ENCODE measurements around the gene C19orf38.

C19orf38 gene

GRCh38 chr19:10848230-10848856, at the start of gene C19orf38:
C19orf38 (plus strand) TSS chr19:10848415; CDS start chr19:10848509, 94 bp downstream.
- Histone ChIP-seq H3K27me3 (ENCODE audit: control insufficient read depth, insufficient read depth, low read length) (no peaks in the 10 kb centered on the region), H3K36me3 (ENCODE audit: control insufficient read depth, insufficient read depth, low read length) (no peaks in the 10 kb centered on the region), H3K4me1 (ENCODE audit: control insufficient read depth, insufficient read depth, low read length) (no peaks in the 10 kb centered on the region), H3K9me3 (ENCODE audit: control insufficient read depth, insufficient read depth, low read length) (no peaks in the 10 kb centered on the region), H3K4me3 (ENCODE audit: low read depth, low read length) (no peak within 1 kb of the TSS), H3K9ac (ENCODE audit: low read depth, low read length) (peak within 1 kb of the TSS; percentile 47)

- Histone ChIP-seq H3K4me3 (ENCODE audit: low read depth, low read length) (no peak overlapping the region), H3K36me3 (ENCODE audit: control insufficient read depth, insufficient read depth, low read length) (peaks cover 32% of the 10 kb centered on the region), H3K9me3 (ENCODE audit: control insufficient read depth, insufficient read depth, low read length) (no peaks in the 10 kb centered on the region), H3K4me1 (ENCODE audit: control insufficient read depth, insufficient read depth, low read length) (no peaks in the 10 kb centered on the region), H3K27me3 (ENCODE audit: control insufficient read depth, insufficient read depth, low read length) (no peaks in the 10 kb centered on the region), H3K9ac (ENCODE audit: low read depth, low read length) (no peak overlapping the region)
Observed at GRCh38 chr19:10800488-10800887, 47.7 kb upstream of the C19orf38 start.

GRCh38 chr19:10802479-10802878, 45.7 kb upstream of the C19orf38 start:
- H3K4me1 ChIP-seq (ENCODE audit: control insufficient read depth, insufficient read depth, low read length) = no peaks in the 10 kb centered on the region
- H3K36me3 ChIP-seq (ENCODE audit: control insufficient read depth, insufficient read depth, low read length) = peaks cover 29% of the 10 kb centered on the region
- no peaks in the 10 kb centered on the region for H3K9me3 ChIP-seq (ENCODE audit: control insufficient read depth, insufficient read depth, low read length)
- no peak overlapping the region for H3K9ac ChIP-seq (ENCODE audit: low read depth, low read length)
- no peak overlapping the region for H3K4me3 ChIP-seq (ENCODE audit: low read depth, low read length)
- H3K27me3 ChIP-seq (ENCODE audit: control insufficient read depth, insufficient read depth, low read length) = no peaks in the 10 kb centered on the region

DNA sequence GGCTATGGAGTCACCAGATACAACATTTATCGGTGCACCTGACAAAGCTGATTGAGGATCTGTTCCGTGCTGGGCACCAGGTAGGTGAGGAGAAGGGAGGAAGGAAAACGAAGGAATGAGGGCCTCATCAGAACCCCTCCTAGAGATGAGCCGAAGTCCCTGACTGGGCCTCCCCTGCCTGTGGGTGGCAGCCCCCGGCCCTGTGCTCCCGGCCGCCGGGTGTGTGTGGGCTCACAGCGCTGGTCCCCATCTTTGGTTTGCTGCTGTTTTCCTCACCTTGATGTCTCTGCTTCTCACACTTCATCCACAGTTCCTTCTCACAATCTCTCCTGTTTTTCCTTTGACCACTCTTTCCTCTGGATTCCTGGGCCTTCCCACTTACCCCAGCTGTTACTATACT, 45.0 kb upstream of the C19orf38 start:
- H3K36me3 ChIP-seq (ENCODE audit: control insufficient read depth, insufficient read depth, low read length) = peaks cover 26% of the 10 kb centered on the region
- H3K9ac ChIP-seq (ENCODE audit: low read depth, low read length) = no peak overlapping the region
- H3K4me3 ChIP-seq (ENCODE audit: low read depth, low read length) = no peak overlapping the region
- no peaks in the 10 kb centered on the region for H3K4me1 ChIP-seq (ENCODE audit: control insufficient read depth, insufficient read depth, low read length)
- H3K9me3 ChIP-seq (ENCODE audit: control insufficient read depth, insufficient read depth, low read length) = no peaks in the 10 kb centered on the region
- no peaks in the 10 kb centered on the region for H3K27me3 ChIP-seq (ENCODE audit: control insufficient read depth, insufficient read depth, low read length)

- H3K9ac ChIP-seq (ENCODE audit: low read depth, low read length) = no peak overlapping the region
- peaks cover 36% of the 10 kb centered on the region for H3K36me3 ChIP-seq (ENCODE audit: control insufficient read depth, insufficient read depth, low read length)
Observed at GRCh38 chr19:10805065-10805757, 43.0 kb upstream of the C19orf38 start.

GRCh38 chr19:10805758-10806247, 42.4 kb upstream of the C19orf38 start:
- Histone ChIP-seq H3K4me3 (ENCODE audit: low read depth, low read length) (no peak overlapping the region), H3K27me3 (ENCODE audit: control insufficient read depth, insufficient read depth, low read length) (no peaks in the 10 kb centered on the region), H3K36me3 (ENCODE audit: control insufficient read depth, insufficient read depth, low read length) (peaks cover 35% of the 10 kb centered on the region), H3K9ac (ENCODE audit: low read depth, low read length) (no peak overlapping the region), H3K9me3 (ENCODE audit: control insufficient read depth, insufficient read depth, low read length) (no peaks in the 10 kb centered on the region), H3K4me1 (ENCODE audit: control insufficient read depth, insufficient read depth, low read length) (no peaks in the 10 kb centered on the region)

More at GRCh38 chr19:10805065-10805757, 43.0 kb upstream of the C19orf38 start:
- Histone ChIP-seq H3K27me3 (ENCODE audit: control insufficient read depth, insufficient read depth, low read length) (no peaks in the 10 kb centered on the region), H3K4me3 (ENCODE audit: low read depth, low read length) (no peak overlapping the region), H3K9me3 (ENCODE audit: control insufficient read depth, insufficient read depth, low read length) (no peaks in the 10 kb centered on the region), H3K4me1 (ENCODE audit: control insufficient read depth, insufficient read depth, low read length) (no peaks in the 10 kb centered on the region)

DNA sequence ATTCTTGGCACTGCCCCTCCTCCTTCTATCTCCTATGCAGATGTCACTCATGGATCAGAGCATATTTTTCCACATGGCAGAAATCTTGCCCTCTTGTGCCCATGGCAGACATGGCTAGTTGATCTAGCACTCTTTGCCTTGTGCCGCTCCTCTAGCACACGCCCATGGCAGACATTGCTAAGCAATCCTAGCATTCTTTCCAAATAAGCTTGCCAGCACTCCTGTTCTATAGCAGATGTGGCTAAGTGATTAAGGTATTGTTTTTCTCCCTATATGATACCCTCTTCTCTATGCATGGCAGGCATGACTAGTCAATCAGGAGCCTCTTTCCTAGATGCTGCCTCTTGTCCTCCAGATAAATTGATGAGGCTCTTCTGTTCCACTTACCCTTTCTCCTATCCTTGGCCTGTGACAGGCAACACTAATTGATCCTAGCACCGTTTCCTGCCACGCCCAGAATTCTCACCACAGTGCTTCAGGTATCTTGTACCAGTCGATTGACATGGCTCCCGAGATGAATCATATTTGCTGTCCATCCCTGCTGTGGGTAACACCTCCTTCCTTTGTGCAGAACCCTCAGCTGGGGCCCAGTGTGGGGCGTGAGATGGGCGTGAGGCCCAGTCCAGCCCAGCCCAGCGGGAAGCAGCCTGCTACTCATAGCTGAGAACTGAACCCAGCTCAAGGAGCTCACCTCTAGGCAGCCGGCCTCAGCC, 39.1 kb upstream of the C19orf38 start:
- no peak overlapping the region for H3K9ac ChIP-seq (ENCODE audit: low read depth, low read length)
- H3K27me3 ChIP-seq (ENCODE audit: control insufficient read depth, insufficient read depth, low read length) = no peaks in the 10 kb centered on the region
- H3K9me3 ChIP-seq (ENCODE audit: control insufficient read depth, insufficient read depth, low read length) = no peaks in the 10 kb centered on the region
- no peaks in the 10 kb centered on the region for H3K4me1 ChIP-seq (ENCODE audit: control insufficient read depth, insufficient read depth, low read length)
- H3K36me3 ChIP-seq (ENCODE audit: control insufficient read depth, insufficient read depth, low read length) = peaks cover 32% of the 10 kb centered on the region
- no peak overlapping the region for H3K4me3 ChIP-seq (ENCODE audit: low read depth, low read length)

DNA sequence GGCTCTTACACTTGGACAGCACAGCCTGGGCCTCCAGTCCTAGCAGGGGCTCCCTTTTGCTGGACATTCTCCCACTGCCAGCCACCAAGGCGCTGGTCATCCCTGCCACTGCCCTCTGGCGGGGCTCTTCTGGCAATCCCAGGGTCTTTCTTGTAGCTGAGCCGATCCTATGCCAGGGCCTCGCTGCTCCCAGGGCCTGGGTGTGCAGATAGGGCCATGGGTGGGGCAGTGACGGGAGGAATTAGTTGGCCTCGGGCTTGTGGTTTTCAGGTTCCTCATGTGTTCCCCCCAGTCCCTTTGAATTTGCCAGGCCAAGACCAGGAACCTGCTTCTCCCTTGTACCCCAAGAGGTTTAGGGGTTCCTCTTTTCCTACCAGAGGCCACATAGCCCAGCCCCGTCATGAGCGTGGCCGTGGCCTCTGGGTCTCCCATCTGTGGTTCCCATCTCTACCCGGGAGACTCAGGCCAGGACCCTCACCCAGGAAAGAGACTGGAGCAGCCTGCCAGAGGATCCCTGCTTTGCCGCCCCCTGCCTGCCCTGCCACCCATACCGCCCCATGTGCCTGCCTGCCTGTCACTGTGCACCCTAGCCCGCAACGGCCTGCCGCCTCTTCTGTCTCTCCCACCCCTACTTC, 38.4 kb upstream of the C19orf38 start:
- H3K9me3 ChIP-seq (ENCODE audit: control insufficient read depth, insufficient read depth, low read length) = no peaks in the 10 kb centered on the region
- no peak overlapping the region for H3K4me3 ChIP-seq (ENCODE audit: low read depth, low read length)
- no peak overlapping the region for H3K9ac ChIP-seq (ENCODE audit: low read depth, low read length)
- H3K36me3 ChIP-seq (ENCODE audit: control insufficient read depth, insufficient read depth, low read length) = peaks cover 32% of the 10 kb centered on the region
- H3K4me1 ChIP-seq (ENCODE audit: control insufficient read depth, insufficient read depth, low read length) = no peaks in the 10 kb centered on the region
- no peaks in the 10 kb centered on the region for H3K27me3 ChIP-seq (ENCODE audit: control insufficient read depth, insufficient read depth, low read length)

GRCh38 chr19:10811391-10812111, 36.7 kb upstream of the C19orf38 start:
- Histone ChIP-seq H3K9ac (ENCODE audit: low read depth, low read length) (no peak overlapping the region), H3K36me3 (ENCODE audit: control insufficient read depth, insufficient read depth, low read length) (peaks cover 27% of the 10 kb centered on the region)

GRCh38 chr19:10812196-10812595, 36.0 kb upstream of the C19orf38 start:
- no peak overlapping the region for H3K4me3 ChIP-seq (ENCODE audit: low read depth, low read length)
- no peak overlapping the region for H3K9ac ChIP-seq (ENCODE audit: low read depth, low read length)
- peaks cover 29% of the 10 kb centered on the region for H3K36me3 ChIP-seq (ENCODE audit: control insufficient read depth, insufficient read depth, low read length)
- no peaks in the 10 kb centered on the region for H3K9me3 ChIP-seq (ENCODE audit: control insufficient read depth, insufficient read depth, low read length)
- H3K4me1 ChIP-seq (ENCODE audit: control insufficient read depth, insufficient read depth, low read length) = no peaks in the 10 kb centered on the region
- no peaks in the 10 kb centered on the region for H3K27me3 ChIP-seq (ENCODE audit: control insufficient read depth, insufficient read depth, low read length)

More at GRCh38 chr19:10811391-10812111, 36.7 kb upstream of the C19orf38 start:
- Histone ChIP-seq H3K4me3 (ENCODE audit: low read depth, low read length) (no peak overlapping the region), H3K9me3 (ENCODE audit: control insufficient read depth, insufficient read depth, low read length) (no peaks in the 10 kb centered on the region), H3K27me3 (ENCODE audit: control insufficient read depth, insufficient read depth, low read length) (no peaks in the 10 kb centered on the region), H3K4me1 (ENCODE audit: control insufficient read depth, insufficient read depth, low read length) (no peaks in the 10 kb centered on the region)

DNA sequence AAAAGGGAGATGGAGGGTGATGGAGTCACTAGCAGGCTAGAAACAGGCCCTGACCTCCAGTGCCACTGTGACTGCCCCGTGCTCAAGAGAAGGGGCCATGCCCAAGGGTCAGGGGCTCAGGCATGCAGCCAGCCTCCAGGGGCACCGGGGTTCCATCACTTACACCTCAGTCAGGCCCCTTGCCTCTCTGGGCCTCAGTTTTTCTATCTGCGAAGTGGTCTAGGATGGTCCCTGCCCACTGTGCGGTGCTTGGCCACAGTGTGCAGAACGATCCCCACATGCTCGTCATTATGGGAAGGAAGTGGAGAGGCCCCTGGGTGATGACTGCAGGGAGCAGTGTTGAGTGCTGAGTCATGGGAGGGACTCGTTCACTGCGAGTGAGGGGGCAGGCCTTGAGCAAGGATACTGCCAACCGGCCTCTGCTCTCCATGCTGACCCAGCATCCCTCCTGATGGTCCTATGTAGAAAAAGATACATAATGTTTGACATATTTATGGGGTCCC, 35.3 kb upstream of the C19orf38 start:
- no peaks in the 10 kb centered on the region for H3K4me1 ChIP-seq (ENCODE audit: control insufficient read depth, insufficient read depth, low read length)
- H3K4me3 ChIP-seq (ENCODE audit: low read depth, low read length) = no peak overlapping the region
- H3K9me3 ChIP-seq (ENCODE audit: control insufficient read depth, insufficient read depth, low read length) = no peaks in the 10 kb centered on the region
- H3K36me3 ChIP-seq (ENCODE audit: control insufficient read depth, insufficient read depth, low read length) = peaks cover 29% of the 10 kb centered on the region
- no peak overlapping the region for H3K9ac ChIP-seq (ENCODE audit: low read depth, low read length)
- no peaks in the 10 kb centered on the region for H3K27me3 ChIP-seq (ENCODE audit: control insufficient read depth, insufficient read depth, low read length)

All from iPS-15b (cell line).